HepG2 (cell line): Measurements from ENCODE around the gene GREM2. TPM values are rescaled to one million over a fixed set of nuclear protein-coding genes. Genes with fewer than 3 reads are reported as not detected.

Source experiments
- AFF4 ChIP-seq: sonication (generic); formaldehyde crosslinking; IDR thresholded peaks from 2 replicates; pipeline ENCODE4 v1.4.0; 2020; ENCODE audit warnings: missing genetic modification reagents
- DNMT3B ChIP-seq: conservative IDR thresholded peaks from 2 replicates; pipeline ENCODE4 v1.6.1; 2016; ENCODE audit warnings: missing biosample characterization, control low read depth
- GLI4 ChIP-seq: sonication (generic); formaldehyde crosslinking; IDR thresholded peaks from 2 replicates; pipeline ENCODE4 v1.5.1; 2020; ENCODE audit warnings: missing genetic modification reagents, mild to moderate bottlenecking, moderate library complexity, borderline replicate concordance
- HDAC1 ChIP-seq: sonication (generic); formaldehyde crosslinking; IDR thresholded peaks from 2 replicates; pipeline ENCODE4 v1.5.1; 2020; ENCODE audit warnings: mild to moderate bottlenecking, missing genetic modification reagents
- HNF1A ChIP-seq, 2 experiments: sonication (generic) in 1 of 2; formaldehyde crosslinking in 1 of 2; IDR thresholded peaks; 2 replicates each; pipeline versions ENCODE4 v1.4.0 to v1.6.1; 2016 to 2020; ENCODE audit warnings: borderline replicate concordance in 1 of 2, low read depth in 1 of 2, mild to moderate bottlenecking in 1 of 2, missing genetic modification reagents in 1 of 2
- MATR3 ChIP-seq: sonication (generic); formaldehyde crosslinking; IDR thresholded peaks from 2 replicates; pipeline ENCODE4 v1.4.0; 2020; ENCODE audit warnings: missing genetic modification reagents
- ZMAT5 ChIP-seq: sonication (generic); formaldehyde crosslinking; IDR thresholded peaks from 2 replicates; pipeline ENCODE4 v1.5.0; 2020; ENCODE audit warnings: mild to moderate bottlenecking, low read depth, missing genetic modification reagents, borderline replicate concordance
- ZNF407 ChIP-seq: sonication (generic); formaldehyde crosslinking; IDR thresholded peaks from one replicate; pipeline ENCODE4 v1.5.1; 2020; ENCODE audit warnings: mild to moderate bottlenecking, missing genetic modification reagents; ENCODE audit errors: not compliant biosample characterization
- ZUFSP ChIP-seq: sonication (generic); formaldehyde crosslinking; IDR thresholded peaks from 2 replicates; pipeline ENCODE4 v1.9.0; 2021; ENCODE audit warnings: missing genetic modification reagents, mild to moderate bottlenecking, borderline replicate concordance
- polyA plus RNA-seq, 8 experiments: library from polyadenylated mRNA; depleted of rRNA in 3 of 8; stranded (reverse) in 7 of 8; unstranded in 1 of 8; fragments of >200 nt; fragmentation: Illumina TruSeq in 4 of 8; extraction: Trizol in 4 of 8; gene quantifications; 2 replicates each; pipeline versions ENCODE4 v1.2.1 to v1.2.3, GENCODE V29; 2011 to 2016; ENCODE audit warnings: low read depth in 4 of 8, missing spikeins in 1 of 8, mixed read lengths in 1 of 8; ENCODE audit not compliant: insufficient read depth in 1 of 8
- total RNA-seq, 5 experiments: library from RNA; depleted of rRNA; stranded (reverse); fragments of >200 nt; fragmentation: Illumina TruSeq; extraction: Trizol; gene quantifications; 2 replicates each; pipeline ENCODE4 v1.2.3, GENCODE V29; 2016; ENCODE audit warnings: low read depth in 1 of 5

Gene GREM2
- total and polyA plus RNA-seq, 2 of the 13 experiments (the other 11 are each of a cell fraction or from before 2014, with no cell fraction given), result 0.07 TPM; not detected in 1

GRCh38 chr1:240597153-240597745 is 14.7 kb downstream of the GREM2 start (continued):
- TF ChIP-seq AFF4 (CRISPR knock-in tag), result no peak
- TF ChIP-seq HNF1A (IDR thresholded peaks at IDR 0.05; ENCODE audit: low read depth), result no peak
- no peak for TF ChIP-seq HNF1A (CRISPR knock-in tag; IDR thresholded peaks at IDR 0.05; ENCODE audit: borderline replicate concordance)
- no peak for TF ChIP-seq DNMT3B (CRISPR knock-in tag)
- TF ChIP-seq HDAC1 (CRISPR knock-in tag), result no peak
- no peak for TF ChIP-seq ZUFSP (CRISPR knock-in tag)
- TF ChIP-seq ZNF407 (CRISPR knock-in tag), result no peak
- no peak for TF ChIP-seq ZMAT5 (CRISPR knock-in tag)
- no peak for TF ChIP-seq GLI4 (CRISPR knock-in tag)
- no peak for TF ChIP-seq MATR3 (CRISPR knock-in tag)
